HepG2 (cell line): ENCODE measurements around the gene SLC7A4. TPM values are rescaled to one million over a fixed set of nuclear protein-coding genes. Genes with fewer than 3 reads are reported as not detected.

Experiments
- BORCS8-MEF2B ChIP-seq: sonication (generic); formaldehyde crosslinking; IDR thresholded peaks from 2 replicates; pipeline ENCODE4 v1.8.0; 2022; ENCODE audit warnings: mild to moderate bottlenecking, missing genetic modification reagents
- FOSL2 ChIP-seq: sonication (generic); formaldehyde crosslinking; IDR thresholded peaks from 2 replicates; pipeline ENCODE4 v1.4.0; 2020; ENCODE audit warnings: missing genetic modification reagents
- HCFC1 ChIP-seq: fragments of 150-350 bp; IDR thresholded peaks from 2 replicates; pipeline ENCODE4 v1.6.1; 2014; ENCODE audit warnings: low read depth, low read length
- HHEX ChIP-seq: IDR thresholded peaks from 2 replicates; pipeline ENCODE4 v1.6.1; 2016; ENCODE audit warnings: control low read depth
- HNF1B ChIP-seq: sonication (generic); formaldehyde crosslinking; IDR thresholded peaks from 2 replicates; pipeline ENCODE4 v1.5.1; 2020; ENCODE audit warnings: mild to moderate bottlenecking, moderate library complexity, missing genetic modification reagents
- IKZF4 ChIP-seq: sonication (generic); formaldehyde crosslinking; IDR thresholded peaks from 2 replicates; pipeline ENCODE4 v1.5.1; 2020; ENCODE audit warnings: borderline replicate concordance, mild to moderate bottlenecking, low read depth, missing genetic modification reagents; ENCODE audit errors: not compliant biosample characterization
- MLXIP ChIP-seq: sonication (generic); formaldehyde crosslinking; IDR thresholded peaks from 2 replicates; pipeline ENCODE4 v1.9.0; 2021; ENCODE audit warnings: missing genetic modification reagents, borderline replicate concordance
- MTA3 ChIP-seq: sonication (generic); formaldehyde crosslinking; IDR thresholded peaks from 2 replicates; pipeline ENCODE4 v1.4.0; 2020; ENCODE audit warnings: missing genetic modification reagents
- MXD4 ChIP-seq: IDR thresholded peaks from 2 replicates; pipeline ENCODE4 v1.6.1; 2016; ENCODE audit warnings: mild to moderate bottlenecking, missing biosample characterization, missing genetic modification reagents
- PHF21A ChIP-seq: sonication (generic); formaldehyde crosslinking; IDR thresholded peaks from 2 replicates; pipeline ENCODE4 v1.5.0; 2020; ENCODE audit warnings: mild to moderate bottlenecking, missing genetic modification reagents
- SRSF9 ChIP-seq: fragments of 200-400 bp; formaldehyde crosslinking; IDR thresholded peaks from 2 replicates; pipeline ENCODE4 v1.6.1; 2018; ENCODE audit warnings: borderline replicate concordance, mild to moderate bottlenecking, low read depth, low read length; ENCODE audit not compliant: insufficient read depth, poor library complexity, severe bottlenecking
- TBL1XR1 ChIP-seq: fragments of 150-350 bp; IDR thresholded peaks from 2 replicates; pipeline ENCODE4 v1.6.1; 2014; ENCODE audit warnings: borderline replicate concordance, low read length; ENCODE audit not compliant: partially characterized antibody
- TFAP4 ChIP-seq: sonication (generic); IDR thresholded peaks from 2 replicates; pipeline ENCODE4 v1.6.1; 2016; ENCODE audit warnings: low read depth, borderline replicate concordance
- ZFP91 ChIP-seq: sonication (generic); formaldehyde crosslinking; IDR thresholded peaks from 2 replicates; pipeline ENCODE4 v1.9.0; 2022; ENCODE audit warnings: missing genetic modification reagents, mild to moderate bottlenecking, borderline replicate concordance
- ZNF329 ChIP-seq: sonication (generic); formaldehyde crosslinking; IDR thresholded peaks from 2 replicates; pipeline ENCODE4 v1.9.0; 2021; ENCODE audit warnings: low read depth, mild to moderate bottlenecking, missing genetic modification reagents
- ZNF343 ChIP-seq: sonication (generic); formaldehyde crosslinking; IDR thresholded peaks from 2 replicates; pipeline ENCODE4 v1.4.0; 2020; ENCODE audit warnings: mild to moderate bottlenecking, missing genetic modification reagents
- ZNF362 ChIP-seq: sonication (generic); formaldehyde crosslinking; IDR thresholded peaks from 2 replicates; pipeline ENCODE4 v1.4.0; 2020; ENCODE audit warnings: missing genetic modification reagents, mild to moderate bottlenecking, borderline replicate concordance
- ZNF563 ChIP-seq: sonication (generic); formaldehyde crosslinking; IDR thresholded peaks from 2 replicates; pipeline ENCODE4 v1.8.0; 2022; ENCODE audit warnings: mild to moderate bottlenecking, moderate library complexity, missing genetic modification reagents
- ZNF564 ChIP-seq: sonication (generic); formaldehyde crosslinking; IDR thresholded peaks from 2 replicates; pipeline ENCODE4 v1.8.1; 2023; ENCODE audit warnings: mild to moderate bottlenecking, missing genetic modification reagents
- polyA plus RNA-seq, 8 experiments: library from polyadenylated mRNA; depleted of rRNA in 3 of 8; stranded (reverse) in 7 of 8; unstranded in 1 of 8; fragments of >200 nt; fragmentation: Illumina TruSeq in 4 of 8; extraction: Trizol in 4 of 8; gene quantifications; 2 replicates each; pipeline versions ENCODE4 v1.2.1 to v1.2.3, GENCODE V29; 2011 to 2016; ENCODE audit warnings: low read depth in 4 of 8, missing spikeins in 1 of 8, mixed read lengths in 1 of 8; ENCODE audit not compliant: insufficient read depth in 1 of 8
- total RNA-seq, 5 experiments: library from RNA; depleted of rRNA; stranded (reverse); fragments of >200 nt; fragmentation: Illumina TruSeq; extraction: Trizol; gene quantifications; 2 replicates each; pipeline ENCODE4 v1.2.3, GENCODE V29; 2016; ENCODE audit warnings: low read depth in 1 of 5

SLC7A4 gene
- total and polyA plus RNA-seq, 2 of the 13 experiments (the other 11 are each of a cell fraction or from before 2014, with no cell fraction given), result not detected

- peak; percentile 61; the same call in 1 of the 2 replicates for TF ChIP-seq MLXIP (CRISPR knock-in tag)
- peak; percentile 62; the same call in 1 of the 2 replicates for TF ChIP-seq ZNF362 (CRISPR knock-in tag)
- TF ChIP-seq IKZF4, result peak; percentile 97
- peak; percentile 90 for TF ChIP-seq BORCS8-MEF2B
- TF ChIP-seq ZNF563 (CRISPR knock-in tag), result peak; percentile 96
- no peak; the same call in 1 of the 2 replicates for TF ChIP-seq ZNF329 (CRISPR knock-in tag)
- no peak for TF ChIP-seq TBL1XR1
- no peak for TF ChIP-seq TFAP4
- peak; percentile 94 for TF ChIP-seq MXD4 (CRISPR knock-in tag)
- TF ChIP-seq ZFP91 (CRISPR knock-in tag), result peak; percentile 97
- TF ChIP-seq SRSF9, result no peak
- TF ChIP-seq HCFC1, result peak; percentile 80
- peak; percentile 96 for TF ChIP-seq HNF1B
- TF ChIP-seq ZNF343 (CRISPR knock-in tag), result peak; percentile 89; the same call in 1 of the 2 replicates
- no peak for TF ChIP-seq MTA3 (CRISPR knock-in tag)
- no peak for TF ChIP-seq PHF21A
- peak; percentile 88 for TF ChIP-seq ZNF564 (CRISPR knock-in tag)
- TF ChIP-seq FOSL2 (CRISPR knock-in tag), result no peak; the same call in 1 of the 2 replicates
- no peak for TF ChIP-seq HHEX (CRISPR knock-in tag)
Observed at GRCh38 chr22:20981787-20982562, 50.4 kb downstream of the SLC7A4 start, which contains the start of gene LZTR1 (continued).
